NCI-H1930 (cell line): Measurements from ENCODE around the gene DNAAF5.

Source experiments
- DNase-seq, 2 experiments: peaks; one replicate each; lab custom pipeline; 2025; lab: John Stamatoyannopoulos, UW

DNAAF5 gene

GRCh38 chr7:768881-769504, 42.5 kb downstream of the DNAAF5 start:
- DNase-seq, result no peak

- no peak for DNase-seq
These were observed 43.8 kb downstream of the DNAAF5 start for GRCh38 chr7:770336-770735.

GRCh38 chr7:770741-771166, 44.3 kb downstream of the DNAAF5 start:
- DNase-seq, result no peak

- no peak for DNase-seq
These were observed 44.9 kb downstream of the DNAAF5 start for GRCh38 chr7:771234-772004.

- DNase-seq, result no peak
These were observed 45.5 kb downstream of the DNAAF5 start for GRCh38 chr7:772005-772294.

- DNase-seq, result no peak
These were observed 45.9 kb downstream of the DNAAF5 start for GRCh38 chr7:772392-772791.

GRCh38 chr7:772861-773621, 46.5 kb downstream of the DNAAF5 start:
- no peak for DNase-seq

GRCh38 chr7:773622-773915, 47.1 kb downstream of the DNAAF5 start:
- no peak for DNase-seq

GRCh38 chr7:774161-775109, 47.9 kb downstream of the DNAAF5 start:
- DNase-seq, result no peak

- no peak for DNase-seq
These were observed 49.9 kb downstream of the DNAAF5 start for GRCh38 chr7:776381-776780.

- no peak for DNase-seq
These were observed 50.7 kb downstream of the DNAAF5 start for GRCh38 chr7:776992-777727.

- no peak for DNase-seq
These were observed 51.2 kb downstream of the DNAAF5 start for GRCh38 chr7:777728-778078.

GRCh38 chr7:778271-778967, 51.9 kb downstream of the DNAAF5 start:
- no peak for DNase-seq

- DNase-seq, result no peak
These were observed 52.5 kb downstream of the DNAAF5 start for GRCh38 chr7:778968-779451.

GRCh38 chr7:779480-779879, 53.0 kb downstream of the DNAAF5 start:
- no peak for DNase-seq

- DNase-seq, result no peak
These were observed 53.6 kb downstream of the DNAAF5 start for GRCh38 chr7:780081-780480.

GRCh38 chr7:780516-780915, 54.0 kb downstream of the DNAAF5 start:
- no peak for DNase-seq

GRCh38 chr7:781186-781849, 54.8 kb downstream of the DNAAF5 start:
- DNase-seq, result no peak

- no peak for DNase-seq
These were observed 55.5 kb downstream of the DNAAF5 start for GRCh38 chr7:781936-782529.
